GM18870 (cell line): ENCODE data around the gene PM20D2.
A peak's percentile ranks its signal among the peaks of the same experiment; 100 is the strongest.
"Not testable (repeated sequence)": the region's sequence is repeated elsewhere in the genome, so short reads cannot be mapped to it uniquely, and the experiment has no call there.

ENCODE experiments used
- ATAC-seq: cut with Tn5 transposase; IDR thresholded peaks from one replicate; pipeline ENCODE4 v1.9.1; 2021; ENCODE audit warnings: moderate library complexity; ENCODE audit not compliant: unreplicated experiment

The PM20D2 gene

GRCh38 chr6:89145956-89146717, at the start of gene PM20D2:
Gene PM20D2 (plus strand): TSS chr6:89146055. CDS start chr6:89146145, 90 bp downstream.
- ATAC-seq: peak; percentile 32

GRCh38 chr6:89098461-89098860, 47.4 kb upstream of the PM20D2 start:
- no peak for ATAC-seq

GRCh38 chr6:89100114-89100513, 45.7 kb upstream of the PM20D2 start:
- no peak for ATAC-seq

- no peak for ATAC-seq
These were observed 35.6 kb upstream of the PM20D2 start for GRCh38 chr6:89110284-89110683.

- no peak for ATAC-seq
These were observed 33.9 kb upstream of the PM20D2 start for GRCh38 chr6:89111933-89112332.

- ATAC-seq: no peak
These were observed 29.2 kb upstream of the PM20D2 start for GRCh38 chr6:89116702-89117101.

- ATAC-seq: no peak
These were observed 28.4 kb upstream of the PM20D2 start, which contains the start of gene SRSF12 for GRCh38 chr6:89117211-89118108. Gene SRSF12 (minus strand): TSS chr6:89118071. CDS start chr6:89117887, 184 bp downstream.

GRCh38 chr6:89118931-89119330, 26.9 kb upstream of the PM20D2 start:
- ATAC-seq: no peak

GRCh38 chr6:89120371-89120770, 25.5 kb upstream of the PM20D2 start:
- ATAC-seq: no peak

GRCh38 chr6:89121934-89122333, 23.9 kb upstream of the PM20D2 start:
- no peak for ATAC-seq

GRCh38 chr6:89122625-89123024, 23.2 kb upstream of the PM20D2 start:
- no peak for ATAC-seq

GRCh38 chr6:89128256-89128671, 17.6 kb upstream of the PM20D2 start:
- ATAC-seq: not testable (repeated sequence)

GRCh38 chr6:89131599-89131998, 14.3 kb upstream of the PM20D2 start:
- no peak for ATAC-seq

- no peak for ATAC-seq
These were observed 13.8 kb upstream of the PM20D2 start for GRCh38 chr6:89132057-89132456.

- ATAC-seq: no peak
These were observed 11.9 kb upstream of the PM20D2 start for GRCh38 chr6:89133981-89134380.

- no peak for ATAC-seq
These were observed 11.1 kb upstream of the PM20D2 start for GRCh38 chr6:89134723-89135122.

- ATAC-seq: no peak
These were observed 7.7 kb upstream of the PM20D2 start for GRCh38 chr6:89138173-89138572.

- no peak for ATAC-seq
These were observed 6.1 kb upstream of the PM20D2 start for GRCh38 chr6:89139509-89140346.

GRCh38 chr6:89140347-89141156, 5.3 kb upstream of the PM20D2 start:
- ATAC-seq: no peak

GRCh38 chr6:89144354-89144906, 1.4 kb upstream of the PM20D2 start:
- ATAC-seq: peak; percentile 32
